Measurements from ENCODE around the gene MAML3. TPM values are rescaled to one million over a fixed set of nuclear protein-coding genes. Genes with fewer than 3 reads are reported as not detected.

The MAML3 gene
- total RNA-seq, 4 donors from 2014 or later, result 18.2 to 42.7 (median 28.6) TPM

GRCh38 chr4:140069066-140069465, 84.9 kb downstream of the MAML3 start:
- Histone ChIP-seq H3K27me3 (no peaks in the 10 kb centered on the region), H3K4me3 (no peak overlapping the region), H3K9me3 (no peaks in the 10 kb centered on the region), H3K36me3 (no peaks in the 10 kb centered on the region), H3K27ac (no peak overlapping the region), H3K4me1 (no peaks in the 10 kb centered on the region)
- no peak for DNase-seq (ENCODE audit: low spot score in 2 of 2)
- TF ChIP-seq EP300 (IDR thresholded peaks at IDR 0.05) (no peak), POLR2A (IDR thresholded peaks at IDR 0.05) (no peak), POLR2AphosphoS5 (IDR thresholded peaks at IDR 0.05) (no peak)
- TF ChIP-seq, protein P1, sequence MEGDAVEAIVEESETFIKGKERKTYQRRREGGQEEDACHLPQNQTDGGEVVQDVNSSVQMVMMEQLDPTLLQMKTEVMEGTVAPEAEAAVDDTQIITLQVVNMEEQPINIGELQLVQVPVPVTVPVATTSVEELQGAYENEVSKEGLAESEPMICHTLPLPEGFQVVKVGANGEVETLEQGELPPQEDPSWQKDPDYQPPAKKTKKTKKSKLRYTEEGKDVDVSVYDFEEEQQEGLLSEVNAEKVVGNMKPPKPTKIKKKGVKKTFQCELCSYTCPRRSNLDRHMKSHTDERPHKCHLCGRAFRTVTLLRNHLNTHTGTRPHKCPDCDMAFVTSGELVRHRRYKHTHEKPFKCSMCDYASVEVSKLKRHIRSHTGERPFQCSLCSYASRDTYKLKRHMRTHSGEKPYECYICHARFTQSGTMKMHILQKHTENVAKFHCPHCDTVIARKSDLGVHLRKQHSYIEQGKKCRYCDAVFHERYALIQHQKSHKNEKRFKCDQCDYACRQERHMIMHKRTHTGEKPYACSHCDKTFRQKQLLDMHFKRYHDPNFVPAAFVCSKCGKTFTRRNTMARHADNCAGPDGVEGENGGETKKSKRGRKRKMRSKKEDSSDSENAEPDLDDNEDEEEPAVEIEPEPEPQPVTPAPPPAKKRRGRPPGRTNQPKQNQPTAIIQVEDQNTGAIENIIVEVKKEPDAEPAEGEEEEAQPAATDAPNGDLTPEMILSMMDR (IDR thresholded peaks at IDR 0.05), result no peak
- 89% methylated on average over 2 of the region's 2 CpGs for whole genome bisulfite sequencing

DNA sequence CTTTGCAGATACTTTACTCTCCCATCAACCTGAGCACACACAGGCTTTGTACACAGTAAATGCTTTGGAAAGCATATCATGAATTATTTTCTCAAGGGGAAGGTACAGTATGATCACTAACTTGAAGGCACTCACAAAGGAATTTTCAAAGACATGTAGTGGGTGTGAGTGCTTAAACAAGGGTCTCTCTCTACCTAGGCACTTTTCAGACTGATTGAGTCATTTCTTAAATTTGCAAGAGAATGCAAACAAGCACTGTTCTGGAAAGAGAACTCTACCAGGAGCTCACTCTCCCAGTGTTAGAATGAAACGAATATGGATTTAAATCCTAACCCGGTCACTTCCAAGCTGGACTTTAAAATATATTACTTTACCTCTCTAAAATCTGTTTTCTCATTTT, 85.7 kb downstream of the MAML3 start:
- Histone ChIP-seq H3K27ac (no peak overlapping the region), H3K4me1 (no peaks in the 10 kb centered on the region), H3K27me3 (no peaks in the 10 kb centered on the region), H3K4me3 (no peak overlapping the region), H3K36me3 (no peaks in the 10 kb centered on the region), H3K9me3 (no peaks in the 10 kb centered on the region)
- 90% methylated on average over 2 of the region's 2 CpGs for WGBS
- TF ChIP-seq POLR2AphosphoS5 (IDR thresholded peaks at IDR 0.05) (no peak), EP300 (IDR thresholded peaks at IDR 0.05) (no peak), POLR2A (IDR thresholded peaks at IDR 0.05) (no peak)
- TF ChIP-seq, protein P1 (IDR thresholded peaks at IDR 0.05), result no peak
- no peak for DNase-seq (ENCODE audit: low spot score in 2 of 2)

DNA sequence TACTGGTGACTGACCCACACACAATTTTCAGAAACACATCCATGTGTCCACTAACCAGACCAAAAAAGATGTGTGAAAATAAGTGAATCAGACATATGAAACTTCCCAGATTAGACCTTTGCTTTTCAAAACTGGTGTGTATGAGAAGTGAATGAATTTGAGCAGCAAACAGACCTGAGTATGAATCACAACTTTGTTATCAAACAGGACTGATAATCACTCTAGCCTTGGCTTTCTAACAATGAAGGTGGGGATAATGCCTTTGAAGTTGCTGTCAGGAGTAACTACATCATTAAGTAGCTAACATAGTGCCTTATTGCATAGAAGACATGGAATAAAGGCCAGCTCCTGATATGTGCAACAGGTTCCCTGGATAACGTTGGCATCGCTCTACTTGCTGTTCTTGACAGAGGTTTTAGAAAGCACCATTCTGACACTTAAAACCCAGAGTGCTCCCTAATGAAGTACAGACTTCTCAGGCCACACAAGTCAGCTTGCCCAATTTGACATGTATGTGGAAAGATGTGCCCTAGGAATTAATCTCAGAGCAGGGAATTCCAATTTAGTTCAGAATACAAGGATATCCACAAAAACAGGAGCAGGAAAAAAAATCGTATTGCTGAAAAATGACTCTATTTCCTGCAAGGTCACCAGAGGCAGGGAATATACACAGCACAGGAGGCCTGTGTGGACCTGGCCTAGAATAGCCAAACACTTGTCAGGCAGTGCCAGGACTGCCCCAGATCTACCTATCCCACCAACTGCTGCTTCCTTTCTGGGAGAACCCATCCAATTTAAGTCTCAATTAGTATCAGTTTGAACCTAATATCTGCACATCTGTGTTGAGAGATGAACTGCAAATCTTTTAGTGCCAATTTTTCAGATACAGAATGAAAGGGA, 87.7 kb downstream of the MAML3 start:
- Histone ChIP-seq H3K9me3 (no peaks in the 10 kb centered on the region), H3K4me3 (no peak overlapping the region), H3K27me3 (no peaks in the 10 kb centered on the region), H3K36me3 (no peaks in the 10 kb centered on the region), H3K27ac (no peak overlapping the region), H3K4me1 (no peaks in the 10 kb centered on the region)
- WGBS, result 79% methylated on average over 3 of the region's 3 CpGs
- TF ChIP-seq POLR2A (IDR thresholded peaks at IDR 0.05) (no peak), EP300 (IDR thresholded peaks at IDR 0.05) (no peak), POLR2AphosphoS5 (IDR thresholded peaks at IDR 0.05) (no peak)
- TF ChIP-seq, protein P1 (IDR thresholded peaks at IDR 0.05), result no peak
- DNase-seq (ENCODE audit: low spot score in 2 of 2), result no peak

DNA sequence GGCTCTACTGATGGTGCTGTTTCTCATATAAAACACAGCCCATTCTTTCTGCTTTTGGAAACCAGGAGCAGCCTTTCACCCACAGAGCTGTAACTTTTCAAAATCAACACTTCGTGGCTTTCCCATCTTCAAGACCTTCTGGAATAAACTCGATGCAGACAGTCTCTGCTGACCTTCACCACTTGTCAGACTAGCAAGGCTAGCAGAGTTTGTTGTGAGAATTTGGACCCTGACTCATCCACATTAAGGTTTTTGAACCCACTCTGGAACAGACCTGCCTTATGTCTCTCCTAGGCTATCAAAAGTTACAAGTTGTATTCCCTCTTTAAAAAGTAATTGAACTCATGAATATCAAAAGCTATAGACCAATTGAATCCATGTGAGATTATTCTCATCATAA, 88.6 kb downstream of the MAML3 start:
- H3K9me3 ChIP-seq, result no peaks in the 10 kb centered on the region
- TF ChIP-seq EP300 (IDR thresholded peaks at IDR 0.05) (no peak), POLR2A (IDR thresholded peaks at IDR 0.05) (no peak), POLR2AphosphoS5 (IDR thresholded peaks at IDR 0.05) (no peak)
- TF ChIP-seq, protein P1 (IDR thresholded peaks at IDR 0.05), result no peak
- H3K27ac ChIP-seq, result no peak overlapping the region
- no peak for DNase-seq (ENCODE audit: low spot score in 2 of 2)
- no peaks in the 10 kb centered on the region for H3K27me3 ChIP-seq
- 61% methylated on average over 2 of the region's 2 CpGs for WGBS
- no peaks in the 10 kb centered on the region for H3K4me1 ChIP-seq
- H3K4me3 ChIP-seq, result no peak overlapping the region
- no peaks in the 10 kb centered on the region for H3K36me3 ChIP-seq

DNA sequence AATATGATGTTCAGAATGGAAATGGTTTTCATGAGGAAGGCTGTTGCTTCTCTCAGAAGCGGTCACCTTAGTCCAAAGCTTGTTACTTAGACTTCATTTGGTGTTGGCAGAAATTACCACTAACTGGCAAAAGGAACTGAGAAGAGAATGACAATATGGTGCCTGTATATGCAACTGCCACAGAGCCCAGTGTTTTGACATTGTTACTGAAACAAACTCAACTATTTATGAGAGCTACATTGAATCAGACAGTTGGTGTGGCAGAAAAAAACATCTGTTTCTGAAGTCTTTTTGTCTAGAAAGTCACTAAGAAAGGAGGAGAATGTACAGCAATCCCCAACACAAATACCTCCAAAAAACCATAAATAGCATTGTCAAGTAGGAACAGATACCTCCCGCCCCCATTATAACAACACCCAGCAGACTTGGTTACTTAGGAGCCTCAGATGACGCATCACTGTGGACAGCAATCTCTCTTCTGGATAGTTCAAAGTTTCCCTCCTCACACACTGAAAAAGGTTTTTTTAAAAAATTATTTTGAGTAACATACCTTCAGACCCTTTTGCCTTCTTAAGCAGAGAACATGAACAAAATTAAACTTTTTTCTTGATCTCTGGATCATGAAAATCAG, 92.2 kb downstream of the MAML3 start:
- Histone ChIP-seq H3K4me3 (no peak overlapping the region), H3K27ac (no peak overlapping the region), H3K36me3 (no peaks in the 10 kb centered on the region), H3K4me1 (peaks cover 7% of the 10 kb centered on the region), H3K27me3 (no peaks in the 10 kb centered on the region), H3K9me3 (no peaks in the 10 kb centered on the region)
- DNase-seq (ENCODE audit: low spot score in 2 of 2), result no peak
- TF ChIP-seq POLR2AphosphoS5 (IDR thresholded peaks at IDR 0.05) (no peak), POLR2A (IDR thresholded peaks at IDR 0.05) (no peak), EP300 (IDR thresholded peaks at IDR 0.05) (no peak)
- TF ChIP-seq, protein P1 (IDR thresholded peaks at IDR 0.05), result no peak
- 89% methylated on average over 3 of the region's 3 CpGs for WGBS

All from suprapubic skin (tissue), 4 donors.